Hematopoietic multipotent progenitor cell treated with erythropoietin and hydrocortisone succinate and interleukin-3 and kit ligand, for 17 days (in vitro differentiated cells): ENCODE measurements around the gene RGS1.
"Not testable (repeated sequence)": the region's sequence is repeated elsewhere in the genome, so short reads cannot be mapped to it uniquely, and the experiment has no call there.

Experiments
- DNase-seq: peaks from one replicate; pipeline ENCODE4 v3.0.0-alpha.2; 2015; ENCODE audit warnings: low spot score

RGS1 gene, protein sequence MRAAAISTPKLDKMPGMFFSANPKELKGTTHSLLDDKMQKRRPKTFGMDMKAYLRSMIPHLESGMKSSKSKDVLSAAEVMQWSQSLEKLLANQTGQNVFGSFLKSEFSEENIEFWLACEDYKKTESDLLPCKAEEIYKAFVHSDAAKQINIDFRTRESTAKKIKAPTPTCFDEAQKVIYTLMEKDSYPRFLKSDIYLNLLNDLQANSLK

DNA sequence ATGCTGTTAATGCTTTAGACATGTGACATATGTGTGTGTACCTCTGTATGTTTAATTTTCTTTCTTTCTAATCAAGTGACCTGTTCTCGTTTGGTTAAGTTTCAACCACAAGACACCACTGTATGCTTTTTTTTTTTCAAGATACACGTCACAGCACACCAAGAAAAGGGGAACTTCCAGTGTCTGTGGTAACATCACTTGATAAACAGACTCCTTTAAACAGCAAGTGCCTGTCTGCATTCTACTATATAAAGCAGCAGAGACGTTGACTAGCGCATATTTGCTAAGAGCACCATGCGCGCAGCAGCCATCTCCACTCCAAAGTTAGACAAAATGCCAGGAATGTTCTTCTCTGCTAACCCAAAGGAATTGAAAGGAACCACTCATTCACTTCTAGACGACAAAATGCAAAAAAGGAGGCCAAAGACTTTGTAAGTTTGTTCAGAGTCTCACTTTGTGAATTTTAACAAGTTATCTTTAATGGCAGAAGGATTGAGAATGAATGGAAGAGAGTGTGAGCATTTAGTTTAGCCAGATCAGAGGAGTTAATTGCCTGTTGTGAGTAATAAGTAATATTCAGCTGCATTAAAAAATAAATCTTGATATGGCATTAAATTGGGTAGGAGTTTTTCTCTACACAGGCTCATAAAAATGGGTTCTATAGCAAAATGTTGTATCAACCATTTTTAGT, at the start of gene RGS1:
Gene RGS1 (plus strand): TSS at position 275 of the 691 bp plus-strand sequence. CDS start 20 bp downstream, at position 295.
- DNase-seq = no peak

DNA sequence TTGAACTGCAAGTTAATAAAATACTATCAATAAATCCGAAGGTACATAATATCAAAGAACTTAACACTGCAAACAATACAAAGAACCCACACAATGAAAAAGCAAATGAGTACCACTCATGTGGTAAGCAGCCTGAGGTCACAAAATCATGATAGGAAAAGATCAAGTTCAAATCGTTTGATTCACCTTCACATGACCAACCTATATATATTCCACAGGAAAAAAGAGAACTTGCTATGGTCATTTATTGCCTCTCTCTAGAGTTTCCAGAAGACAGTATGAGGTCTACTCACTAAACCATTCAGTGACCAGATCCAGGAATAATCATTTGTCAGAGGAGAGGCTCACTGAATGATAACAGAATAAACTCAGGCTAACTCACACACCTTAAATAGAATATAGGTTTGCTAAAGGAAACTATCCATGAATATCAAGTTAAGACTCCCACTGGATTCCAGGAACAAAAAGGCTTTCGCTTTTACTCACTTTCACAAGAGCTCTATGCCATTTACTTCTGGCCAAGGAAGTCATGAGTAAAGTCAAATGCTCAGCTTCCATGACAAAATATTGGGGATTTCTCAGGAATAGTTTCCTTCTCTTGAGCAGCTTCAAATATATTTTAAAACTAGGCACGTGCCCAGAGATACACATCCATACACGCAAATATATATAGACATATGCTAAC, 48.3 kb upstream of the RGS1 start:
- DNase-seq = no peak

DNA sequence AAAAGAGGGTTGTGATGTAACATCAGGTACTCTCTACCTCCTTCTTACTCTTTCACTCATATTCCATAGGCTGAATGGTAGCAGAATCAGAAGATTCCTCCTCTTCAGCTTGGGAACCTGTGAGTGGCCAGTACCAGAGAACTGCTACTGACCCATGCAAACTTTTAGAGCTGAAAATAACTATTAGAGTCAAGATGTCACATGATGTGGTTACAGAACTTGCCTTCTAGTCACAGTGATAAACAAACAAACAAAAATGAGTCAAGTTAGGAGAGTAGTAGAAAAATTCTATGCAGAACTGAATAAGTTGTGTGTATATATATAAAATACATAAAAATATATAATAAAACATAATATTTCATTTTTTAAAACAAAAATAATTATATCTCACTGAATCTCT, 47.6 kb upstream of the RGS1 start:
- DNase-seq = no peak

DNA sequence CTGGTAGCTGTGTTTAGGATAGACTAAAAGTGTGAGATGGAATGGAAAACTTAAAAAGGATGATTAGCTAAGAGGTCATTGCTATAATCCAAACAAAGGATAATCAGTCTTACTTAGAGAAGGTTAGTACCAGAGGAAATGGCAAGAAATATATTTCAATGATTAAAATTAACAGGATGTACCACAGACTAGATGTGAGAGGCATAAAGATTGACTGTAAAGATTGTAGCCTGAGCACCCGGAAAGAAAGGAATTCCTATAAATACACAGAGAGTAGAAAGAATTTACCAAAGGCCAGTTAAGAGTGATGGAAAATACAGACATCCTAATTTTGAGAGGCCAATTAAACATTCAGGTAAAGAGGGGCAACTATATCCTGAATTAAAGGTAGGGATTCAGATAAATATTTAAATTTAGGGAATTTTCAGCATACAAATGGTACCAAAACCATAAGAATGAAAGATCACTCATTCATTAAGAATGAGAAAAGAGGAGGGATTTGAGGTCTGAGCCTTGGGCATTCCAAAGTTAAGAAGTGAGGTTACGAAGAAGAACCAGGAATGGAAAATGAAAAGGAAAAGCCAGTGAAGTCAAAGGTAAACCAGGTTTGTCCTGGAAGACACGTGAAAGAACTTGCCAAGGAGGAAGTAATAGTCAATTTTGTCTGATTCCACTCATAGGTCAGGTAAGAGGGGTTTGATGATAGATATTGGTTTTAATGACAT, 46.4 kb upstream of the RGS1 start:
- no peak for DNase-seq

DNA sequence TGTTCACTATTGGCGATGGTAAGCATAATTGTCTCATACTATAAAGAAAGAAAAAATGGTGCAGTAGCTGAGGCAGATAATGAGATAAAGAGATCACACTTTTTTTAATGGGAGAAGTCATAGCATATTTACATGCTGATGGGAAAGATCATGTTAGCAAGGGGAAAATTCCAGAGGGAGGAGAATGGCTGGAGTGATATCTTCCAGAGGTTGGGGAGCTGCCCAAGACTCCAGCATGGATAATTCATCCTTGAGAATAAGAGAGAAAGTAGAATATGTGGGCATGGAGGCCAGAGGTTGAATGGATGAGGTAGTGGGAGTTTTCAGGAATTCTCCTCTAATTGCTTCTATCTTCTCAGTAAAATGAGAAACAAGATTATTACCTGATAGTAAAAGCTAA, 45.8 kb upstream of the RGS1 start:
- no peak for DNase-seq

DNA sequence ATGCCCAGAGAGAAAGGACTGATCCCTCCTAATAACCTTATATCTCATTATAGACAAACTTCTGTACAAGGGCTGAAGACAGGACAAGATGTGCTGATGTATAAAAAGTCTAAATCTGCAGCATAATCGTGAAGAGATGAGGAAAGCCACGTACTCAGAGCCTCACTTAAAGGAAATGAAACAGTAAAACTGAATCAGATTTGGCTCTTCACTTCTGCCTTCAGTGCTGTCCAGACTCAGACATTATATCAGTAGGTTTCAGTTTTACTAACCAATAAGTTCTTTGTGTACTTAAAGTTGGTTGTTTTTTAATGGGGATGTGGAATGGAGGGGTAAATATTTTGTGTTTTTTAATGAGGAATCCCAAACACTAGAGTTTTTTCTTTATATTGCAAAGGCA, 45.3 kb upstream of the RGS1 start:
- DNase-seq = no peak

DNA sequence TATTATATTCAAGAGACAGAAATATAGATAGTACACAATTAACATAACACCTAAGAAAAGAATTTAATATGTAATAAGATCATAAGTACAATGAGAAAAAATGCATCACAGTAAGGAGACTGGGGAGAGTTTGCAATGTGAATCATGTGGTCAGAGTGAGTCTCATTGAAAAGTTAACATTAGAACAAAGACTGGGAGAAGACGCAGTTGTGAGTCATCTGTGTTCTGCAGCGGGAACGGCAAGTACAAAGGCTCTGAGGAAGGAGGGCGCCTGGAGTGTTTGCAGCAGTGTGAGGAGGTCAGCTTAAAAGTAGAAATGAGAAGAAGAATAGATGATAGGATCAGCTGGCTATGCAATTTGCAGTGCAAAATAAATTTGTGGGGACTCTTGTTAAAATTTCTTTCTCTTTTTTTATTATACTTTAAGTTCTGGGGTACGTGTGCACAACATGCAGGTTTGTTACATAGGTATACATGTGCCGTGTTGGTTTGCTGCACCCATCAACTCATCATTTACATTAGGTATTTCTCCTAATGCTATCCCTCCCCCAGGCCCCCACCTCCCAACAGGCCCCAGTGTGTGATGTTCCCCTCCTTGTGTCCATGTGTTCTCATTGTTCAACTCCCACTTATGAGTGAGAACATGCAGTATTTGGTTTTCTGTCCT, 44.4 kb upstream of the RGS1 start:
- not testable (repeated sequence) for DNase-seq

DNA sequence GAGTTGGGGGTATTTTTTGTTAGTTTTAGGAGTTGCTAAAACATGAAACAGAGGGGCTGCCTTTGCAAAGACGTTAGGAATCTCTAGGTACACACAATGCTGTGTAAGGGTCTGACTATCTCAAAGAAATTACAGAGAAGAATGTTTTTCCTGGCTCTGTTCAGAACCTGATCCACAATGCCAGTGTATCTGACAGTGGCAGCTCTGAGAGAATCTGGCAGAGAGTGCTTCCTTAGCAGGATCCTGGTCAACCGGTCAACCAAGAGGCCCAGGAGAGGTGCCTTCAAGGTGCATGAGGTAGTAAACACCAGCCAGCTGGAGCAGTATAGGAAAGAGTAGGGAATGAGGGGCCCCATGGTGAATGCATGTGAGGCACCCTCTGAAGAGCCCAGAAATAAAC, 40.9 kb upstream of the RGS1 start:
- no peak for DNase-seq

DNA sequence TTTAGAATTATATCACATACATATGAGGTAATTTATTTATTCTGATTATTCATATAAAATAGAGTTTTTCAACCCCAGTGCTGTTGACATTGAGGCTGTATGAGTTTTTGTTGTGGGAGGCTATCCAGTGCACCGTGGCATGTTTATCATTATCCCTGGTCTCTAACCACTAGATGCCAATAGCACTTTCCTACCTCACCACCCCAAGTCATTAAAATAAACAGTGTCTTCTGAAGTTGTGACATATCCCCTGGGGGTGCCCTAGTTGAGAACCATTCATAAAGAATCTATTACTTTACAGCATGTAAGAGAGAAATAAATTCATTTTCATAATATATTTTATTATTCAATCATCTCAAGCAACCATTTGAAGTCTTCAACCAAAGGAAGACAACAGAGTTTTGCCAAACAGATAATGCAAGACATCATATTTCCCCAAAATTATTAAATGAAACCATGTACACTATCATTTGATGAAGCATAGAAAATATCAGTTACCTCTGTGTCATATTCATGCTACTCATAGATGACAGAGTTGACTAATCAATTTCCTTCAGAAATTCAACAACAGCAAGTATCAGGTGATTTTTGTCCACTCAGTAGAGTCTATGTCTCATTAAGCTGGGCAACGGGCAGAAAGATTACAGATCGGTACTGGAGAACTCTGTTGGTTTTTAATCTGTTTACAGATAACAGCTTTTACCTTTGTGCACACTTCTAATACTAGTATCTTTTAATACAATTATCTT, 39.5 kb upstream of the RGS1 start:
- no peak for DNase-seq

DNA sequence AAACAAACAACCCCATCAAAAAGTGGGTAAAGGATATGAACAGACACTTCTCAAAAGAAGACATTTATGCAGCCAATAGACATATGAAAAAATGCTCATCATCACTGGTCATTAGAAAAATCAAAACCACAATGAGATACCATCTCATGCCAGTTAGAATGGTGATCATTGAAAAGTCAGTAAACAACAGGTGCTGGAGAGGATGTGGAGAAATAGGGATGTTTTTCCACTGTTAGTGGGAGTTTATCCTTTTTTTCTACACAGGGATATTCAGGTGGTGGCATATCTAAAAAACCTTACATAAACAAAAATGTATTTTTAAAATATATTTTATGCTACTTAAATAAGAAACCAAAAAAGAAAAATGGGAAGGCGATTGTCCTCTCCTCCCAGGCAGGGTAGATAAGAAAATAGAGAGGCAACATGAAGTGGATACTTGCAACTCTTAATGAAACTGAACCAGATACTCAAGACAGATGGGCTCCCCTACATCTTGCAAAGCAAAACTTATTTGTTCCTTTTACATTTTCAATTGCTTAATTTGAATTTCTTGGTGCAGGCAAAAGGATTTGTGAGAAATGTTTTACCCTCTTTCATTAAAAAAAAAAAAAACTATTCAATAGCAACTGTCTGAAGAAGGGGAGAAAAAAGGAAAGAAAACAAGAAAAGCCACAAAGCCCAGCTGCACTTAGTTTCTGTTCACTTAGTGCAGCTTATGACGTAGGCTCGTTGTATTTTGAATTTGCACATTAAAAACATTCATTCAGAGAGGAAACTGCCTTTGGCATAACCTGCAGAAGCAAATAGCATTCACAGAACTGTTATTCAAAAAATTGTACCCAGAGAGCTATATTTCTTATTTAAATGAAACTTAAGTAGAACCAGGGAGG, 36.9 kb upstream of the RGS1 start:
- DNase-seq = no peak

DNA sequence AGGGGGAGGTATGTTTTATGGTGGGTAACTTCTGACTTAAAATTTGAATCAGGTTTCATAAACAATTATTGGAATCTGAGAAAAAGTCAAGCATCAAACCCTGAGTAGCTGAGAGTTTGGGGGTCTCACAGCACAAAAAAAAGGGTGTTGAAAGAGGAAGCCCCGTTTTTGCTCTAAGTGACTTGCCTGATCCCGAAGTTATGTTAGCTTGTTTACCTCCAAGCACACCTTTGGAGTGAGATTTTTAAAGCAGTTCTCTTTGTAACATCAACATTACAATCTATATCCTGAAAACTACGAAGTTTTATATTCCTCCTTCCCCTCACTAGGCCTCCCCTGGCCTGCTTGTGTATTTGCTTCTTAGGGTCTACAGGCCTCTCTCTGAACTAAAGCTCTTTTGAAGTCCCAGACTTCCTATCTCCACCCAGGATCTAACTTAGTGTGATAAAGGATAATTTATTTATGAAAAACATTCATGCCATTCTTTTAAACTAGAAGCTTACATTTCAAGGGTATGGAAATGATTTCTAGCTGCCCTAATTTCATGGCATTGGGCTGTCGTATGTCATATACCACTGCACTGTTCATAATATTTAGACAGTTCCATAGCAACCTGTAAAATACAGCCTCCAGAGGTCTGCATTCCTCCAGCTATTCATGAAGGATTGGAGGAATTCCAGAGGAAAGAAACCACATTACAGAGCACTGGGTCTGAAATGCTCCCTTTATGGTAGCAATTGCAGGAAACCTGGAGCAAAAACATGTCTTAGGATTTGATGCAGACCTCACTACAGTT, 36.1 kb upstream of the RGS1 start:
- DNase-seq = no peak

DNA sequence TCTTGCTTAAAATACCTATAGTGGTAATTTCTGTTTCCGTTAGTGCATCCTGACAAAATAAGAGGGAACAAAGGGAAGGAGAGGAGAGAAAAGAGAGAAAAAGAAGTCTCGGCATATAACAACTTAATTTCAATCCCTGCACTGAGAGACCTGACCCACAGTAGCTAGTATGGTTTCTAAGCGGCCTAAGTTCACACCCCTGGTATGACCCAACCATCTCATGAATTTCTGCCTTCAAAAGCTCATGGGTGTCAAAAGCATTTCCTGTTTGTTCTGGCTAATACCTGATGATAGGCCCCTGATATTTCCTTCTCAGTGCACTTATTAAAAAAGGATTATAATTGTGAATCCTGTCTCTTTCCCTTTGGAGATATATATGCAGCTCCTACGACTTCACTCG, 32.1 kb upstream of the RGS1 start:
- DNase-seq = no peak

DNA sequence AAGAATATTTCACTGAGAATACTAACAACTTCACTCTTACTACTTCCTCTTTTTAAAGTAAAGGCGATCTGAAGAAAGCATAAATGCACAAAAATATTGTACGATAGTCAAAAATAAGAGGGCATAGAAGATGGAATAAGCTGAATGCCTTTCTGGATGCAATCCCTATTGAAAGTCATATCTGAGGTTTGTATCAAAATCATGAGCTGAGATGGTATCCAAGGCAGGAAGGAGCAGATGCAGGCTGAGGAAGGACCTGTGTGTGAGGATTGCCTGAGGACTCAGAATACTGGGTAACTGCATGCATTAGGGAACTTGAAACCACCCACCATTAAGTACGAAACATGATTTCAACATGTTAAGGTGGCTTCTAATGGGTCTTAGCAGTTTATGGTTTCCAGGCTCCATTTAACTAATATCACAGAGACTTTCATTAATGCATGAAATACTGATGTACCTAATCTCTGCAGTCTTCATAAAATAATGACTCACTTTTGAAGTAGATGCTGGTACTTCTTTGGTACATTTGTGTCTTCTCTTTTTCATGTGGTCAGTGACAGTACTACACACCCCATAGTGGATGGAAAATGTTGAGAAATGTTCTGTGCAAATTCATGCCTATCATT, 29.6 kb upstream of the RGS1 start:
- DNase-seq = no peak

DNA sequence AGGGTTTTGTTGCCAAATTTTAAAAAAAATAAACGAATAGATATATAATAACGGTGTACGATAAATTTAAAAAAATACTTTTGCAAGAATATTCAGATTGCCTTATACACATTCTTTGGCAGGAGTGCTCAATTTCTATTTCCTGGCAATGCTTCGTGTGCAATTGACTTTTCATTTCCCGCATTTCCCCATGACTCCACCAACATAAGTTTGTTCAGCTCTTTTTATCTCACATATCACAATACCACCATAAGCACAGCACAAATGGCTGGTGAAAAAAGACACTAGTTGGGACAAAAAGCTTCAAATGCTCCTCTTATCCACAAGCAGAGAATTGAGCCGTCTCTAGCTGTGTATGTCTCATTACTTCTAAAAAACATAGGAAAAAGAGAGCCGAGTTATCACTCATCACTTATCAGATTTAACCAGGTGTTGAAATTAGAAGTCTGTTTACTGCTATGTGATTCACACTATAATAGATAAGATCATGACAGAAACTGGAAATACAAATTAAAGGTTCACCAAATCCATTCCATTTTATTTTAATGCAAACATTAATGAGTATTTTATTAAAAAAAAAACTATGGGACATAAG, 28.9 kb upstream of the RGS1 start:
- DNase-seq = no peak

DNA sequence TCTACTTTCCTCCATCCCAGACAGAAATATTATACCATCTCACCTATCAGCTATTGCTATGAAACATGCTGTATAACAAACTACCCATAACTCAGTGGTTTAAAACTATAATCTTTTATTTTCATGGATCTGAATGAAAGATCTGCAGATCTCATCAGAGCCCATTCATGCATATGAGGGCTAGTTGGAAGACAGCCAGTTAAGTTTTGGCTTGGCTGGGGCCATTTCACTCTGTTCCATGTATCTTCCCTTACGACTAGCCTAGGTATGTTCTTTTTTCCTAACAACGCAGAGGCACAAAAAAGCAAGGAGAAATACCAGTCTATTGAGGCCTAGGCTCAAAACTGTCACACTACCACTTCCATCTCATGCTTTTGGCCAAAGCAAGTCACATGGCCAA, 28.1 kb upstream of the RGS1 start:
- DNase-seq = no peak

DNA sequence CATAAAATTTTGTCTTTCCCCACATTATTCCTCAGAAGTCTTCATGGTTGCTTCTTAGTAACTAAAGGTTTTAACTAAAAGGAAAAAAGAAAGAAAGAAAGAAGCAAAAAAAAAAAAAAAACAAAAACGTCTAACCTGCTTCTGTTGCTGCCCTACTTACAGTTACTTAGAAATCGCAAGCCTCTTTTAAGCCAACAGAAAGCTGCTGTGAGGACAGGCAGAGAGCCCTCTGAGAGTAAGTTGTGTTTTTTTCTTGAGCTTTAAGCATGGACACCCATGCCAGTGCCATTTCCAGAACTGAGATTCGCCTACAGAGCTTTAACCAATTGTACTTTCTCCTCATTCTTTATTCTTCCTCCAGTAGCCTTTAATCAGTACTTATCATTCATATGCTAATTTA, 25.6 kb upstream of the RGS1 start:
- no peak for DNase-seq

DNA sequence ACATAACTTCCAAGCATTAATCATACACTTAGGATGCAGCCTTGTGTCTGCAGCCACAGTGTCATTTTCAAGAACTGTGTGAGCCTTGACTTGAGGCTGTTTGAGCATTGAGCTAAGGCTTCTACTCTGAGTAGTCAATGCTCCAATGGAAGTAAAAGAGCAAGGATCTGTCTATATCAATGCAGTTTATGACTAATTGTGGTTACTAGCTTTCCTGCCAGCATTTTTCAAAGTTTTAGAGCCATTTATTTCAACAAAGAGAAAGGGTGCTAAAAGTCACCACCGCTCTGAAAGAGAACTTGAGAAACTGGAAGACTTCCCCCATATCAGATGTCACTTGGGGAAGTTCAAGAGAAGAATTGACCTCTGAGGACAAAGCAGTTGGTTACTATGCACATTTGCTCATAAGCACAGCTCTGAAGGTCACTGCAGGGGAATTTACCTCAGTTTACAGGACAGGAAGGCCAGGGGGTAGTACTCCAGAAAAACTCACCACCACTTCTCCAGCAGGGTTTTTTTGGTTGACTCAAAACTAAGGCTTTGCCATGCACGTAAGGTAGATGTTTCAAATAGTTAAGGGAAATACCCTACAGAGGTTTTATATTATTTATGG, 24.5 kb upstream of the RGS1 start:
- DNase-seq = no peak

DNA sequence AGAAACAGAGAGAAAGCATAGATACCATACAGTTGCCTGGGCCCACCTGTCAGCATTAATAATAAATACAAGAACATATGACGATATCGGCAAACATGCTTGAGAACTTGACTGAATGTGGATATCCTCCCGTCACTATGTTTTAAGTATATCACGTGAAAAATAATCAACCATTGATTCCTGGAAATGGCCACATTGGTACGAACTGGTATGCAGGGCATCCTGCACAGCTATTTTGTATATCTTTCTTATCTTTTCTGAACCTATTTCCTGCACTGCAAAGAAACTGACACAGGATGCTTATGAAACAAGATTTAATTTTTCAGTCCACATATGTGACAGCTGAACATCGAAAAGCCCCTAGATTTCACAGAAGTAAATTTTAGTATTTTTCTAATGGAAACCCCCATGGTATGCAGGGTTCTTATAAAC, 22.8 kb upstream of the RGS1 start:
- no peak for DNase-seq
